Stimulated activated naive CD8-positive, alpha-beta T cell treated with anti-CD3 and anti-CD28 coated beads, Interleukin-15, amount 100 ng/mL, for 72 hours (primary cell): Measurements from ENCODE around the gene P4HB.

Experiments
- ATAC-seq: fragments of 150-1000 bp; cut with Tn5 transposase; 2 replicates; pipeline ENCODE4 v1.10.0; 2021; ENCODE audit warnings: mild to moderate bottlenecking, moderate library complexity
- DNase-seq, 2 donors: peaks; one replicate each; pipeline ENCODE4 v3.0.0; 2021 to 2022
- H3K27ac Mint-ChIP-seq, 2 donors: one replicate each; pipeline ENCODE4 v1.8.0; 2022; ENCODE audit warnings: mild to moderate bottlenecking in 2 of 2, mixed read lengths in 2 of 2, moderate library complexity in 2 of 2
- H3K27me3 Mint-ChIP-seq: one replicate; pipeline ENCODE4 v1.8.0; 2022; ENCODE audit warnings: mixed read lengths
- H3K4me1 Mint-ChIP-seq: one replicate; pipeline ENCODE4 v1.8.0; 2022; ENCODE audit warnings: mild to moderate bottlenecking, mixed read lengths
- H3K4me3 Mint-ChIP-seq, 2 donors: one replicate each; pipeline ENCODE4 v1.8.0; 2022; ENCODE audit warnings: mild to moderate bottlenecking in 2 of 2, mixed read lengths in 2 of 2, moderate library complexity in 1 of 2
- H3K9me3 Mint-ChIP-seq, 2 donors: one replicate each; pipeline ENCODE4 v1.8.0; 2022; ENCODE audit warnings: mixed read lengths in 2 of 2

Gene P4HB

GRCh38 chr17:81833921-81834830 is 26.2 kb downstream of the P4HB start:
- ATAC-seq (no peak), DNase-seq (no peak)
- Mint-ChIP-seq H3K4me3 (peak overlapping the region; percentile 87 to 88), H3K27ac (peak overlapping the region; percentile 86 to 94), H3K9me3 (no peaks in the 10 kb centered on the region), H3K4me1 (peaks cover 51% of the 10 kb centered on the region), H3K27me3 (no peaks in the 10 kb centered on the region)

GRCh38 chr17:81833160-81833920 is 27.0 kb downstream of the P4HB start, which contains the start of gene MCRIP1:
TSS of gene MCRIP1 (minus strand) at chr17:81833291. CDS start at chr17:81824506, 8,785 bp downstream.
- peaks cover 56% of the 10 kb centered on the region for H3K4me1 Mint-ChIP-seq
- no peaks in the 10 kb centered on the region for H3K9me3 Mint-ChIP-seq
- peak; percentile 91 to 95 for DNase-seq
- ATAC-seq, result peak; percentile 89
- H3K4me3 Mint-ChIP-seq, result peak within 1 kb of the TSS; percentile 94
- no peaks in the 10 kb centered on the region for H3K27me3 Mint-ChIP-seq
- peak within 1 kb of the TSS; percentile 94 to 97 for H3K27ac Mint-ChIP-seq

- peak overlapping the region; percentile 94 for H3K4me3 Mint-ChIP-seq
- H3K9me3 Mint-ChIP-seq, result no peaks in the 10 kb centered on the region
- DNase-seq (peak in 1 of 2 donors; percentile 68), ATAC-seq (peak; percentile 64)
- H3K4me1 Mint-ChIP-seq, result peaks cover 58% of the 10 kb centered on the region
- peak overlapping the region; percentile 94 to 97 for H3K27ac Mint-ChIP-seq
- no peaks in the 10 kb centered on the region for H3K27me3 Mint-ChIP-seq
Observed at GRCh38 chr17:81832608-81833159, 27.7 kb downstream of the P4HB start.

GRCh38 chr17:81831957-81832607 is 28.3 kb downstream of the P4HB start:
- DNase-seq, result peak; percentile 43 to 58
- H3K4me1 Mint-ChIP-seq, result peaks cover 58% of the 10 kb centered on the region
- peak; percentile 62 for ATAC-seq
- H3K27ac Mint-ChIP-seq, result peak overlapping the region; percentile 94 to 97
- no peaks in the 10 kb centered on the region for H3K27me3 Mint-ChIP-seq
- peak overlapping the region; percentile 94 for H3K4me3 Mint-ChIP-seq
- no peaks in the 10 kb centered on the region for H3K9me3 Mint-ChIP-seq

GRCh38 chr17:81831563-81831956 is 28.8 kb downstream of the P4HB start:
- Mint-ChIP-seq H3K9me3 (no peaks in the 10 kb centered on the region), H3K27me3 (no peaks in the 10 kb centered on the region), H3K4me1 (peaks cover 58% of the 10 kb centered on the region), H3K4me3 (peak overlapping the region; percentile 94), H3K27ac (peak overlapping the region; percentile 94 to 97)
- DNase-seq (no peak), ATAC-seq (no peak)

GRCh38 chr17:81829858-81830257 is 30.5 kb downstream of the P4HB start:
- no peaks in the 10 kb centered on the region for H3K27me3 Mint-ChIP-seq
- peaks cover 60% of the 10 kb centered on the region for H3K4me1 Mint-ChIP-seq
- ATAC-seq, result no peak
- DNase-seq, result no peak
- H3K4me3 Mint-ChIP-seq, result peak overlapping the region in 1 of 2 donors; percentile 42
- no peaks in the 10 kb centered on the region for H3K9me3 Mint-ChIP-seq
- H3K27ac Mint-ChIP-seq, result no peak overlapping the region

GRCh38 chr17:81828656-81829055 is 31.7 kb downstream of the P4HB start:
- H3K4me1 Mint-ChIP-seq, result peaks cover 49% of the 10 kb centered on the region
- H3K27me3 Mint-ChIP-seq, result no peaks in the 10 kb centered on the region
- H3K27ac Mint-ChIP-seq, result no peak overlapping the region
- H3K4me3 Mint-ChIP-seq, result no peak overlapping the region
- H3K9me3 Mint-ChIP-seq, result no peaks in the 10 kb centered on the region
- DNase-seq (no peak), ATAC-seq (no peak)

- H3K4me3 Mint-ChIP-seq, result no peak overlapping the region
- DNase-seq, result no peak
- H3K4me1 Mint-ChIP-seq, result peaks cover 43% of the 10 kb centered on the region
- H3K27me3 Mint-ChIP-seq, result no peaks in the 10 kb centered on the region
- ATAC-seq, result no peak
- H3K27ac Mint-ChIP-seq, result peak overlapping the region in 1 of 2 donors; percentile 61
- H3K9me3 Mint-ChIP-seq, result no peaks in the 10 kb centered on the region
Observed at GRCh38 chr17:81825841-81826466, 34.4 kb downstream of the P4HB start.

- DNase-seq, result no peak
- Mint-ChIP-seq H3K4me1 (peaks cover 31% of the 10 kb centered on the region), H3K9me3 (no peaks in the 10 kb centered on the region), H3K27me3 (no peaks in the 10 kb centered on the region), H3K27ac (no peak overlapping the region), H3K4me3 (no peak overlapping the region)
- no peak for ATAC-seq
Observed at GRCh38 chr17:81824595-81824994, 35.7 kb downstream of the P4HB start.

GRCh38 chr17:81823820-81824550 is 36.4 kb downstream of the P4HB start:
- H3K4me3 Mint-ChIP-seq, result no peak overlapping the region
- H3K27me3 Mint-ChIP-seq, result no peaks in the 10 kb centered on the region
- DNase-seq (no peak), ATAC-seq (no peak)
- H3K27ac Mint-ChIP-seq, result no peak overlapping the region
- peaks cover 26% of the 10 kb centered on the region for H3K4me1 Mint-ChIP-seq
- H3K9me3 Mint-ChIP-seq, result no peaks in the 10 kb centered on the region

- H3K27ac Mint-ChIP-seq, result no peak overlapping the region
- H3K27me3 Mint-ChIP-seq, result peaks cover 2% of the 10 kb centered on the region
- no peak for DNase-seq
- peaks cover 19% of the 10 kb centered on the region for H3K4me1 Mint-ChIP-seq
- H3K9me3 Mint-ChIP-seq, result no peaks in the 10 kb centered on the region
- H3K4me3 Mint-ChIP-seq, result no peak overlapping the region
- ATAC-seq, result no peak
Observed at GRCh38 chr17:81822996-81823819, 37.1 kb downstream of the P4HB start.

- Mint-ChIP-seq H3K4me3 (no peak overlapping the region), H3K27me3 (peaks cover 11% of the 10 kb centered on the region), H3K9me3 (no peaks in the 10 kb centered on the region), H3K4me1 (peaks cover 19% of the 10 kb centered on the region), H3K27ac (peak overlapping the region in 1 of 2 donors; percentile 71)
- ATAC-seq (no peak), DNase-seq (no peak)
Observed at GRCh38 chr17:81822312-81822637, 38.1 kb downstream of the P4HB start.

GRCh38 chr17:81821603-81822311 is 38.6 kb downstream of the P4HB start:
- peak; percentile 45 for ATAC-seq
- peak overlapping the region in 1 of 2 donors; percentile 10 for H3K4me3 Mint-ChIP-seq
- peaks cover 19% of the 10 kb centered on the region for H3K4me1 Mint-ChIP-seq
- peaks cover 12% of the 10 kb centered on the region for H3K27me3 Mint-ChIP-seq
- H3K27ac Mint-ChIP-seq, result peak overlapping the region in 1 of 2 donors; percentile 71
- DNase-seq, result no peak
- no peaks in the 10 kb centered on the region for H3K9me3 Mint-ChIP-seq
